IPS DF 4.7 (cell line): Measurements from ENCODE around the gene GABARAPL1.
"Not testable (repeated sequence)": the region's sequence is repeated elsewhere in the genome, so short reads cannot be mapped to it uniquely, and the experiment has no call there.

Experiments used
- DNase-seq: peaks from one replicate; pipeline ENCODE4 v3.0.0-alpha.2; 2013; ENCODE audit warnings: low spot score; ENCODE audit errors: extremely low read depth

GABARAPL1 gene

GRCh38 chr12:10197879-10198278 is 14.8 kb upstream of the GABARAPL1 start:
- no peak for DNase-seq

DNA sequence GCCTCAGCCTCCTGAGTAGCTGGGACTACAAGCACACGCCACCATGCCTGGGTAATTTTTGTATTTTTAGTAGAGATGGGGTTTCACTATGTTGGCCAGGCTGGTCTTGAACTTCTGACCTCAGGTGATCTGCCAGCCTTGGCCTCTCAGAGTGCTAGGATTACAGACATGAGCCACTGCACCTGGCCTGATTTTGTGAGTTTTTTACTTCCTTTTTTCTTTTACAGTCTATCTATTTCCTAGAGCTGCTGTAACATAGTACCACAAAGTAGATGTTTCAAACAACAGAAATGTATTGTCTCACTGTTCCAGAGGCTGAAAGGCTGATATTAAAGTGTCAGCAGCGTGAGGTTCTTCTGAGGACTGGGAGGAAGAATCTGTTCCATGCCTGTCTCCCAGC is 8.2 kb upstream of the GABARAPL1 start:
- DNase-seq, result not testable (repeated sequence)

GRCh38 chr12:10205220-10205807 is 7.4 kb upstream of the GABARAPL1 start:
- DNase-seq, result no peak

DNA sequence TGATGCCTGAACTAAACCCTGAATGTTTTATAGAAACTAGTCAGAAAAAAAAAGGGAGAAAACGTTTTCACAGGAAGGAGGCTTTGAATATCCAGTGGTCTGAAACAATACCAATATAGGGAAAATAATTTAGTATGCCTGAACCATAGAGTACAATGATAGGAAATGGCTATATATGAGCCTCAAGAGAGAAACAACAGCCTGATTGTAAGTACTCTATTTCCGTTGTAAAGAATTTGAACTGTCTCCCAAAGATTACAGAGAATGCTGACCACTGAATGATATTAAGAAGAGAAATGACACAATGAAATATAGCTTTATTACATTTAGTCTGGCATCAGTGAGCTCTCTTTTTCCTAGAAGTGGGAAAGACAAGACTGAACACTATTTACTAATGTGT is 5.5 kb upstream of the GABARAPL1 start:
- no peak for DNase-seq

- DNase-seq, result no peak
Measured at GRCh38 chr12:10210225-10210624, 2.5 kb upstream of the GABARAPL1 start.

GRCh38 chr12:10211101-10211939 is 1.4 kb upstream of the GABARAPL1 start:
- no peak for DNase-seq

GRCh38 chr12:10211940-10212738 is 538 bp upstream of the GABARAPL1 start:
- peak; percentile 79 for DNase-seq

- DNase-seq, result no peak
Measured at GRCh38 chr12:10213168-10214135, 775 bp downstream of the GABARAPL1 start.

DNA sequence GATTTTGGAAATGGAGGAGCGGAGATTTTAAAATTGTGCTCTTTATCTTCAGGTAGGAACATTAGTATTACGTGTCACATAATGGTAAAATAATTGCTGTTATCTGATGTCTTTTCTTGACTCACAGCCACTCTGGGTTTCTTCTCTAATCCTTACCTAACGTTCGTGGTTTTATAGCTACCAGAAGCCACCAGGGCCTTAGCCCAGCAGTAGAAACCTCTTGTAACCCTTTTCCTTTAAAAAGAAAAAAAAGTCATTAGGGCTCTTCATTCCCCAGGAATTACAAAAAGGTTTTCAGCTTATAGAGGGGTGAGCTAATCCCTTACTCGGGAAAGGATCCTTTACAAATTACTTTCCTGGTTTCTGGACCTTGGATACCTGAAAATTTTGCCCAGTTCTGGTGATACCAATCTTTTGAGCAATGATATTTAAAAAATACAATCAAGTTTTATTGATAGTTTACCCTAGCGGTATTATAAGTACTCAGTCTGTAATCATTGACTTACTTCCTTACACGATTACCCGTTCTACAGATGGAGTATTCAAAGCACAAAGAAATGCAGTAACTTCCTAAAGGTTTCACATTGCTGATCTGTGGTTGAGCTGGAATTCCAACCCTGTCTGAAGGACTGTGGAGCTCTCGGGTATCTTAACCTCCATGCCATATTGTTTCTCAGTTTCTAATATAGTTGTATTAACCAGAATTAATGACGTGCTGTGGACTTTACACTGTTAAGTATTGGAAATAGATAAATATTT is 1.6 kb downstream of the GABARAPL1 start:
- DNase-seq, result no peak

DNA sequence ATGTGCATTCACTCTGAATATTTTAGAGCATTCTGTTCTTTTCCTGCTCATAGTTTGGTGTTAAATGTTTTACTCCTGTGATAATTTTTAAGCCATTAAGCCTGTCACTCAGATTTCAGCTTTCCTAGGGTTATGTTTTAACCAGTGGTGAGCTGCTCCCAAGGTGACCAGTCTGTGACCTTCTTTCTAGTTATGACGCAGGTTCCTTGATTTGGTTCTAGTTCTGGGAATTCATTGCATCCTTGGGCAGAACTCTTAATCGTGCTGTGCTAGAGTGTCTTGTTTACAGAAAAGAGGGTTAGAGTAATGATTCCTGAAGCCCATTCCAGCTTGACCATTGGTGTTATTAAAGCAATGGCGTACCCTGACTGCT is 2.2 kb downstream of the GABARAPL1 start:
- DNase-seq, result no peak

DNA sequence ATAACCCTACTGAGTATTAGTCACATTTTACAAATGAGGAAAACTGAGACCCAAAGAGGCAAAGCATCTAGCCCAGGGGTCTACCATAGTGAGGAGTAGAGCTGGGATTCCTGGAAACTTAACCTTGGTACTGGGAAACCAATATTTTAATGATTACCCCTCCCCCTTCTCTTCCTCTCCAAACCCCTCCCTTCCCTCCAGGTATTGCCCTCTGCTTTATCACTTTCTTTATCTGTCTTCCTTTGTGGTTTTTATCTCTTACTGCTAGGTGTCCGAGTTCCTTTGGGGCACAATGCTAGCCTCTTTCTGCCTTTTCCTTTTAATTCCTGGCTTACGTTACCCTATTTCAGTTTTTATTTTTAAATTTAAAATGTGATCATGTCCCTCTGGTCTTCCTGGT is 2.8 kb downstream of the GABARAPL1 start:
- DNase-seq, result no peak

DNA sequence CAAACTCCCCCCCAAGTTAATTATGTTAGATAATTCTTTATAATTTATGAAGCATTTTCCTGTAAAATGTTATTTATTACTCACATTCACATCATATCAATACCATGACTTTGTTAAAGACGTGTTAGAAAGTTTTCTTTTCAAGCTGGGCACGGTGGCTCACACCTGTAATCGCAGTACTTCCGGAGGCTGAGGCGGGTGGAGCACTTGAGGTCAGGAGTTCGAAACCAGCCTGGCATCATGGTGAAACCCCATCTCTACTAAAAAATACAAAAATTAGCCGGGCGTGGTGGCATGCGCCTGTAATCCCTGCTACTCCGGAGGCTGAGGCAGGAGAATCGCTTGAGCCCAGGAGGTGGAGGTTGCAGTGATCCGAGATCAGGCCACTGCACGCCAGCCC is 3.3 kb downstream of the GABARAPL1 start:
- not testable (repeated sequence) for DNase-seq

DNA sequence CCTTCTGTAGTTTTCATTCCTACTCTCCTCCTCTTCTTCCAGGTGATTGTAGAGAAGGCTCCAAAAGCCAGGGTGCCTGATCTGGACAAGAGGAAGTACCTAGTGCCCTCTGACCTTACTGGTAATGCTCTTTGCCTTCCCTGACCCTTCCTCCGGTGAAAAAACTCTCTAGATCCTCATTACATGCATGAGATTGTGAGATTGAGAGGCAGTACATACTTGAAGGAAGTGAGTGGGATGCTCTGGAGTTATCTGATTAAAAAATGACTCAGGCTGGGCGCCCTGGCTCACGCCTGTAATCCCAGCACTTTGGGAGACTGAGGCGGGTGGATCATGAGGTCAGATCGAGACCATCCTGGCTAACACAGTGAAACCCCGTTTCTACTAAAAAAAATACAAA is 5.3 kb downstream of the GABARAPL1 start:
- no peak for DNase-seq

DNA sequence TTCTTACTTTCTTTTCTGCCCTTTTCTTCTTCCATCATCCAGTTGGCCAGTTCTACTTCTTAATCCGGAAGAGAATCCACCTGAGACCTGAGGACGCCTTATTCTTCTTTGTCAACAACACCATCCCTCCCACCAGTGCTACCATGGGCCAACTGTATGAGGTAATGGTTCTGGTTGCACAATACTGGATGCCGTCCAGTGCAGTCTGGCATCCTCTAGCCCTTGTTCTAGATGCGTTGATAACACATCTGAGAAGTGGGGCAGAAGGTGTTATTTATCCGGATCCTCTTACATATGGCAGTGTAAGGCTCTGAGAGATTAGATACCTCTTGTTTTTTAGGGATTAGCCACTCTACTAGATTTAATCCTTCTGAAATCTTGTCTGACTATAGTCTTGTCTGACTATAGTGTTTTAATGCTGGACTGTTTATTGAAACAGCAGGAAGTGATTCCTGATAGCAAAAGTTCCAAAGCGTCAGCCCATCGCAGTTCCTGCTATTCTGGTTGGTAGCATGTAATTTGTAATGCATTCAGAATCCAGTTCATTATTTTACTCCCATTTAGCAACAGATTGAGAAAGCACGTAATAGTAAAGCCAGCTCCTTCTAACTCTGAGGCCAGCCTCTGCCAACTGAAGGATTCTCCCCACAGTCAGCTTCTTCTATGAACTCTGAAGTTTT is 7.9 kb downstream of the GABARAPL1 start:
- no peak for DNase-seq

- DNase-seq, result no peak
Measured at GRCh38 chr12:10221846-10222245, 9.2 kb downstream of the GABARAPL1 start.

GRCh38 chr12:10223208-10223607 is 10.5 kb downstream of the GABARAPL1 start:
- no peak for DNase-seq

DNA sequence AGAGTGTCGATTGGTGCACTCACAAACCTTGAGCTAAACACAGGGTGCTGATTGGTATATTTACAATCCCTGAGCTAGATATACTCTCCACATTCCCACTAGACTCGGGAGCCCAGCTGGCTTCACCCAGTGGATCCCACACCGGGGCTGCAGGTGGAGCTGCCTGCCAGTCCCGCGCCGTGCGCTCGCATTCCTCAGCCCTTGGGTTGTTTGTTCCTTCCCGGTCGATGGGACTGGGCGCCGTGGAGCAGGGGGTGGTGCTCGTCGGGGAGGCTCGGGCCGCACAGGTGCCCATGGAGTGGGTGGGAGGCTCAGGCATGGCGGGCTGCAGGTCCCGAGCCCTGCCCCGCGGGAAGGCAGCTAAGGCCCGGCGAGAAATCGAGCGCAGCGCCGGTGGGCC is 12.7 kb downstream of the GABARAPL1 start:
- DNase-seq, result not testable (repeated sequence)

GRCh38 chr12:10226086-10226485 is 13.4 kb downstream of the GABARAPL1 start:
- no peak for DNase-seq

GRCh38 chr12:10226731-10227130 is 14.1 kb downstream of the GABARAPL1 start:
- DNase-seq, result no peak

DNA sequence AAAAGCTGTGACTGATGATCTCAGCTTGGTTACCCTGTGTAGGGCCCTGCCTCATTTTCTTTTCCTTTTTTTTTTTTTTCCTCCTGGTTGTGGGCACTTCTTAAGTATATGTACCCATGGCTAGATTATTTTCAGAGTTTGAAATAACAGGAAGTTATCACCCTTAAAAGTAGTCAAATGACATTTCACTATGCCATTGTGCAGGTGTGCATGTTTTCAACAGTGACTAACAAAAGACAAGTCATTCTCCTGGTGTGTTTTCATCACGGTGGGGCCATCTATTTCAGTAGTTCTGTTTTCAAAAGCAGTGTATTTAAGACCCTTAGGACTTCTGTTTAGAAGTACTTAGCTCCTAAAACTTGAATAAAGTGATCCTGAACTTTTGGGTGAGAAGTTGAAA is 15.0 kb downstream of the GABARAPL1 start:
- DNase-seq, result no peak
